A673 (cell line): ENCODE results near the gene SLC26A2. TPM values are rescaled to one million over a fixed set of nuclear protein-coding genes. Genes with fewer than 3 reads are reported as not detected.

Experiments used
- BruUV-seq: library from RNA; stranded (reverse); fragments of 400-500 nt; replicated peaks from 2 replicates; lab custom pipeline; 2021; lab: Mats Ljungman, UMichigan
- CTCF ChIA-PET: fragments of 300-600 bp; sonication (Branson Sonifier 250); formaldehyde crosslinking; loops from one replicate; lab custom pipeline; 2022; ENCODE audit warnings: antibody characterized with exemption; lab: Charles Lee
- POLR2A ChIA-PET: fragments of 300-600 bp; sonication (Branson Sonifier 250); formaldehyde crosslinking; loops from one replicate; lab custom pipeline; 2022; ENCODE audit warnings: antibody characterized with exemption; ENCODE audit not compliant: low non-redundant PET; lab: Charles Lee
- DNase-seq: peaks from one replicate; pipeline ENCODE4 v3.0.0-alpha.2; 2015; ENCODE audit warnings: low spot score
- H3K27ac ChIP-seq: fragments of 200-600 bp; sonication (generic); 2 replicates; pipeline ENCODE4 v1.5.1; 2016; ENCODE audit warnings: mixed run types, low read depth, mild to moderate bottlenecking, mixed read lengths, antibody characterized with exemption, low read length; ENCODE audit not compliant: poor library complexity, severe bottlenecking
- H3K27me3 ChIP-seq: fragments of 200-600 bp; sonication (generic); replicated peaks from 2 replicates; pipeline ENCODE4 v1.6.1; 2017; ENCODE audit warnings: mixed run types, low read depth, mild to moderate bottlenecking, mixed read lengths, antibody characterized with exemption, low read length; ENCODE audit not compliant: insufficient read depth, poor library complexity
- H3K36me3 ChIP-seq: fragments of 200-600 bp; sonication (generic); 2 replicates; pipeline ENCODE4 v1.6.1; 2016; ENCODE audit warnings: mixed run types, mild to moderate bottlenecking, mixed read lengths, antibody characterized with exemption, low read length; ENCODE audit not compliant: insufficient read depth, poor library complexity, severe bottlenecking
- H3K4me1 ChIP-seq: fragments of 200-600 bp; sonication (generic); 2 replicates; pipeline ENCODE4 v1.6.1; 2017; ENCODE audit warnings: mixed run types, mild to moderate bottlenecking, mixed read lengths, antibody characterized with exemption, low read length; ENCODE audit not compliant: insufficient read depth, poor library complexity, severe bottlenecking
- H3K4me3 ChIP-seq: fragments of 200-600 bp; sonication (generic); 2 replicates; pipeline ENCODE4 v1.5.1; 2016; ENCODE audit warnings: low read depth, mixed run types, mild to moderate bottlenecking, mixed read lengths, low read length; ENCODE audit not compliant: poor library complexity, severe bottlenecking
- H3K9me3 ChIP-seq: fragments of 200-600 bp; sonication (generic); 2 replicates; pipeline ENCODE4 v1.6.1; 2016; ENCODE audit warnings: mixed run types, low read depth, mild to moderate bottlenecking, mixed read lengths, antibody characterized with exemption, low read length; ENCODE audit not compliant: poor library complexity, severe bottlenecking
- CTCF ChIP-seq: fragments of 300-800, 200-600 bp; sonication (generic); conservative IDR thresholded peaks from 2 replicates; pipeline ENCODE4 v1.5.1; 2017; ENCODE audit warnings: low read depth, mild to moderate bottlenecking, antibody characterized with exemption, low read length, moderate library complexity, mixed read lengths
- EZH2 ChIP-seq: fragments of 200-600 bp; sonication (generic); IDR thresholded peaks from 2 replicates; pipeline ENCODE4 v1.6.1; 2017; ENCODE audit warnings: borderline replicate concordance, low read depth, mild to moderate bottlenecking, mixed read lengths, antibody characterized with exemption, low read length; ENCODE audit not compliant: poor library complexity, severe bottlenecking
- intact Hi-C: fragments of 100-400 bp; cut with micrococcal nuclease; formaldehyde crosslinking; loops from one replicate; pipeline ENCODE4 v1.10.0; 2022; ENCODE audit not compliant: unreplicated experiment
- total RNA-seq: library from RNA; stranded (reverse); gene quantifications from 2 replicates; pipeline ENCODE4 v1.2.3, GENCODE V29; 2021

Gene SLC26A2
- total RNA-seq, 1 experiment from 2014 or later: 83.0 TPM

GRCh38 chr5:150017226-150018005 lies 56.9 kb downstream of the SLC26A2 start:
- no peak for DNase-seq
- peaks cover 16% of the 10 kb centered on the region for H3K9me3 ChIP-seq
- no TSS peak for BruUV-seq
- H3K36me3 ChIP-seq: peaks cover 83% of the 10 kb centered on the region
- ChIA-PET CTCF (interaction anchor here (0.5 kb wide), 1 partner anchor 25 kb away, joined by 4 read pairs; no protein-coding TSS in a partner anchor), POLR2A (interaction anchor here (0.6 kb wide), 1 partner anchor 234 kb away, joined by 6 read pairs; no protein-coding TSS in a partner anchor)
- no peaks in the 10 kb centered on the region for H3K27me3 ChIP-seq
- intact Hi-C loops: no loop called here
- TF ChIP-seq CTCF (no peak), EZH2 (no peak)
- no peak overlapping the region for H3K4me3 ChIP-seq
- H3K27ac ChIP-seq: peak overlapping the region; percentile 1
- H3K4me1 ChIP-seq: peaks cover 17% of the 10 kb centered on the region

GRCh38 chr5:150020249-150020648 lies 59.7 kb downstream of the SLC26A2 start:
- ChIA-PET CTCF (interaction anchor here (0.6 kb wide), 1 partner anchor 57 kb away, joined by 4 read pairs; no protein-coding TSS in a partner anchor), POLR2A (interaction anchor here (0.6 kb wide), 1 partner anchor 154 kb away, joined by 12 read pairs; no protein-coding TSS in a partner anchor)
- Histone ChIP-seq H3K9me3 (peaks cover 14% of the 10 kb centered on the region), H3K4me1 (peaks cover 41% of the 10 kb centered on the region), H3K4me3 (no peak overlapping the region), H3K27ac (peak overlapping the region; percentile 76), H3K36me3 (peaks cover 78% of the 10 kb centered on the region), H3K27me3 (no peaks in the 10 kb centered on the region)
- intact Hi-C loops: no loop called here
- no peak for TF ChIP-seq CTCF
- no peak for TF ChIP-seq EZH2
- DNase-seq: no peak
- no TSS peak for BruUV-seq

DNA sequence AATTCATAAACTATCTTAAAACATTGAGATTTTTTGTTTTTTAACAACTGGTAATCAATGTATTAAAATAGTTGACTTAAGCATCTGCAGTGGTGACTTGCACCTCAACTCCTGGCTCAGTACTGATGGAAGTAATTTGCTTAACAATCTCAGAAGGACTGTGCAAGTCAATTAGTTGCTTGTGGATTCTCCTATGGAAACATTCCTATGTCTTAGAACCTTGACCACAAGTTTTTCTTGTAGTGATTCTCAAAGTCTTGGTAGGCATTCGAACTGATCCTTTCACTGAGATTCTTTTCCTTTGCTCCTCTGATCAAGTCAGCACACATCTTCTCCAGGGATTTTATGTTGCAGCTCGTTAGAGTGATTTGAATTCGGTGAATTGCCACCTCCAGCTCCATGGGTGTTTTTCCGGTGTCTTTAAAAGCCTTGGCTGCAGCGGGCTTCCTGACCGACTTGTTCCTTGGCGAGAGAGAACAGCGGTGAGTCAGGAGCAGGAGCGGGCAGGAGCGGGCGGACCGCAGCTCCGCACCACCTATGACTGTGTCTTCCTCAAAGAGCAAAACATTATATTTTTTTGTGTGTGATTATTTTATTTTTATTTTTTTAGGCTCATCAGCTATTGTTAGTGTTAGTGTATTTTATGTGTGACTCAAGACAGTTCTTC lies 61.1 kb downstream of the SLC26A2 start:
- BruUV-seq: no TSS peak
- POLR2A ChIA-PET: interaction anchor here (0.5 to 0.9 kb wide), 2 partner anchors 12 to 536 kb away, joined by 3 to 4 read pairs; no protein-coding TSS in a partner anchor
- CTCF ChIA-PET: interaction anchor here (0.5 to 0.6 kb wide), 2 partner anchors 10 to 134 kb away, joined by 3 to 10 read pairs; partner anchors contain the start of gene PDGFRB
- H3K36me3 ChIP-seq: peaks cover 77% of the 10 kb centered on the region
- TF ChIP-seq CTCF (no peak), EZH2 (no peak)
- H3K4me3 ChIP-seq: peak overlapping the region; percentile 13
- peaks cover 41% of the 10 kb centered on the region for H3K4me1 ChIP-seq
- peak; percentile 96 for DNase-seq
- peak overlapping the region; percentile 76 for H3K27ac ChIP-seq
- peaks cover under 1% of the 10 kb centered on the region for H3K9me3 ChIP-seq
- intact Hi-C loops: no loop called here
- no peaks in the 10 kb centered on the region for H3K27me3 ChIP-seq
